Liver (tissue), 3 donors: Measurements from ENCODE around the gene ABRACL.

Experiments
- FOXA1 ChIP-seq: IDR thresholded peaks from 2 replicates; pipeline ENCODE4 v1.6.1; 2016; ENCODE audit warnings: antibody characterized with exemption
- TAF1 ChIP-seq: conservative IDR thresholded peaks from 2 replicates; pipeline ENCODE4 v1.6.1; 2016; ENCODE audit warnings: antibody characterized with exemption, mild to moderate bottlenecking
- TF ChIP-seq, protein P1 (sequence below): fragments of 150-350 bp; IDR thresholded peaks from 2 replicates; pipeline ENCODE4 v1.5.1; 2017; ENCODE audit warnings: improper control_type of control experiment, low read depth, low read length; ENCODE audit not compliant: missing input control
- TF ChIP-seq, protein P2 (sequence below): IDR thresholded peaks from 2 replicates; pipeline ENCODE4 v1.6.1; 2016; ENCODE audit warnings: antibody characterized with exemption
- TF ChIP-seq, protein P3 (sequence below): IDR thresholded peaks from 2 replicates; pipeline ENCODE4 v1.6.1; 2016; ENCODE audit warnings: antibody characterized with exemption, mild to moderate bottlenecking
- donor health status: healthy.
- donor health status: healthy.

DNA sequence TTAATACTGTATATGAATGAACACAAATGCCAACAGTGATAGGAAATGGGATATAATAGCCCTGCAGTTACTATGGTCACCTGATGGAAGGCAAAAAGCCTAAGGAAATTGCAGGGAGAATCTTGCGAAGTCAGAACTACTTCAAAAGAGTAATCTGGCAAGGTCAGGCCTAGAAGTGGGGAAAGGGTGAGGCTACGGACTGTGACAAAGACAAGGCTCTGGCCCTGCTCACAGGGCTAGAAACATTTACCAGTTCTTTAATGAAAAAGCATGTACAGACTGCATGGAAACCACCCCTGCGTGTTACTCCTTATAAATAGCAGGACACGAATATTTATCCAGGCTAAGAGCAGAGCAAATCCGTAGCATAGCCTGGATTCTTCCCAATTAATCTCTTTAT is 53.8 kb downstream of the ABRACL start:
- TF ChIP-seq, protein P1, sequence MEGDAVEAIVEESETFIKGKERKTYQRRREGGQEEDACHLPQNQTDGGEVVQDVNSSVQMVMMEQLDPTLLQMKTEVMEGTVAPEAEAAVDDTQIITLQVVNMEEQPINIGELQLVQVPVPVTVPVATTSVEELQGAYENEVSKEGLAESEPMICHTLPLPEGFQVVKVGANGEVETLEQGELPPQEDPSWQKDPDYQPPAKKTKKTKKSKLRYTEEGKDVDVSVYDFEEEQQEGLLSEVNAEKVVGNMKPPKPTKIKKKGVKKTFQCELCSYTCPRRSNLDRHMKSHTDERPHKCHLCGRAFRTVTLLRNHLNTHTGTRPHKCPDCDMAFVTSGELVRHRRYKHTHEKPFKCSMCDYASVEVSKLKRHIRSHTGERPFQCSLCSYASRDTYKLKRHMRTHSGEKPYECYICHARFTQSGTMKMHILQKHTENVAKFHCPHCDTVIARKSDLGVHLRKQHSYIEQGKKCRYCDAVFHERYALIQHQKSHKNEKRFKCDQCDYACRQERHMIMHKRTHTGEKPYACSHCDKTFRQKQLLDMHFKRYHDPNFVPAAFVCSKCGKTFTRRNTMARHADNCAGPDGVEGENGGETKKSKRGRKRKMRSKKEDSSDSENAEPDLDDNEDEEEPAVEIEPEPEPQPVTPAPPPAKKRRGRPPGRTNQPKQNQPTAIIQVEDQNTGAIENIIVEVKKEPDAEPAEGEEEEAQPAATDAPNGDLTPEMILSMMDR: no peak
- TF ChIP-seq, protein P2, sequence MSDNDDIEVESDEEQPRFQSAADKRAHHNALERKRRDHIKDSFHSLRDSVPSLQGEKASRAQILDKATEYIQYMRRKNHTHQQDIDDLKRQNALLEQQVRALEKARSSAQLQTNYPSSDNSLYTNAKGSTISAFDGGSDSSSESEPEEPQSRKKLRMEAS: no peak
- TF ChIP-seq TAF1: no peak
- TF ChIP-seq, protein P3, sequence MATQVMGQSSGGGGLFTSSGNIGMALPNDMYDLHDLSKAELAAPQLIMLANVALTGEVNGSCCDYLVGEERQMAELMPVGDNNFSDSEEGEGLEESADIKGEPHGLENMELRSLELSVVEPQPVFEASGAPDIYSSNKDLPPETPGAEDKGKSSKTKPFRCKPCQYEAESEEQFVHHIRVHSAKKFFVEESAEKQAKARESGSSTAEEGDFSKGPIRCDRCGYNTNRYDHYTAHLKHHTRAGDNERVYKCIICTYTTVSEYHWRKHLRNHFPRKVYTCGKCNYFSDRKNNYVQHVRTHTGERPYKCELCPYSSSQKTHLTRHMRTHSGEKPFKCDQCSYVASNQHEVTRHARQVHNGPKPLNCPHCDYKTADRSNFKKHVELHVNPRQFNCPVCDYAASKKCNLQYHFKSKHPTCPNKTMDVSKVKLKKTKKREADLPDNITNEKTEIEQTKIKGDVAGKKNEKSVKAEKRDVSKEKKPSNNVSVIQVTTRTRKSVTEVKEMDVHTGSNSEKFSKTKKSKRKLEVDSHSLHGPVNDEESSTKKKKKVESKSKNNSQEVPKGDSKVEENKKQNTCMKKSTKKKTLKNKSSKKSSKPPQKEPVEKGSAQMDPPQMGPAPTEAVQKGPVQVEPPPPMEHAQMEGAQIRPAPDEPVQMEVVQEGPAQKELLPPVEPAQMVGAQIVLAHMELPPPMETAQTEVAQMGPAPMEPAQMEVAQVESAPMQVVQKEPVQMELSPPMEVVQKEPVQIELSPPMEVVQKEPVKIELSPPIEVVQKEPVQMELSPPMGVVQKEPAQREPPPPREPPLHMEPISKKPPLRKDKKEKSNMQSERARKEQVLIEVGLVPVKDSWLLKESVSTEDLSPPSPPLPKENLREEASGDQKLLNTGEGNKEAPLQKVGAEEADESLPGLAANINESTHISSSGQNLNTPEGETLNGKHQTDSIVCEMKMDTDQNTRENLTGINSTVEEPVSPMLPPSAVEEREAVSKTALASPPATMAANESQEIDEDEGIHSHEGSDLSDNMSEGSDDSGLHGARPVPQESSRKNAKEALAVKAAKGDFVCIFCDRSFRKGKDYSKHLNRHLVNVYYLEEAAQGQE: no peak
- TF ChIP-seq FOXA1: no peak
